ENCODE data around the gene SIGLECL1. TPM values are rescaled to one million over a fixed set of nuclear protein-coding genes. Genes with fewer than 3 reads are reported as not detected.

The SIGLECL1 gene
- total and polyA plus RNA-seq, 2 donors (not counting 1 experiment from before 2014, with no cell fraction given), result not detected

GRCh38 chr19:51317376-51317775 lies 66.5 kb downstream of the SIGLECL1 start:
- TF ChIP-seq, protein P1, sequence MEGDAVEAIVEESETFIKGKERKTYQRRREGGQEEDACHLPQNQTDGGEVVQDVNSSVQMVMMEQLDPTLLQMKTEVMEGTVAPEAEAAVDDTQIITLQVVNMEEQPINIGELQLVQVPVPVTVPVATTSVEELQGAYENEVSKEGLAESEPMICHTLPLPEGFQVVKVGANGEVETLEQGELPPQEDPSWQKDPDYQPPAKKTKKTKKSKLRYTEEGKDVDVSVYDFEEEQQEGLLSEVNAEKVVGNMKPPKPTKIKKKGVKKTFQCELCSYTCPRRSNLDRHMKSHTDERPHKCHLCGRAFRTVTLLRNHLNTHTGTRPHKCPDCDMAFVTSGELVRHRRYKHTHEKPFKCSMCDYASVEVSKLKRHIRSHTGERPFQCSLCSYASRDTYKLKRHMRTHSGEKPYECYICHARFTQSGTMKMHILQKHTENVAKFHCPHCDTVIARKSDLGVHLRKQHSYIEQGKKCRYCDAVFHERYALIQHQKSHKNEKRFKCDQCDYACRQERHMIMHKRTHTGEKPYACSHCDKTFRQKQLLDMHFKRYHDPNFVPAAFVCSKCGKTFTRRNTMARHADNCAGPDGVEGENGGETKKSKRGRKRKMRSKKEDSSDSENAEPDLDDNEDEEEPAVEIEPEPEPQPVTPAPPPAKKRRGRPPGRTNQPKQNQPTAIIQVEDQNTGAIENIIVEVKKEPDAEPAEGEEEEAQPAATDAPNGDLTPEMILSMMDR (conservative IDR thresholded peaks at IDR 0.05 in 1 of 2, IDR thresholded peaks at IDR 0.05 in 1 of 2; ENCODE audit: low read depth in 1 of 2, low read length in 2 of 2), result no peak
- TF ChIP-seq EZH2 (IDR thresholded peaks at IDR 0.05; ENCODE audit: low read length, missing control alignments), result no peak
- Histone ChIP-seq H2AFZ (ENCODE audit: low read length) (no peak overlapping the region), H3K27ac (ENCODE audit: insufficient read depth, low read length) (no peak overlapping the region), H4K20me1 (ENCODE audit: control insufficient read depth, extremely low read depth, insufficient read depth, low read length) (no peaks in the 10 kb centered on the region), H3K4me3 (replicated peaks in 1 of 4; ENCODE audit: control extremely low read depth in 1 of 4, insufficient read depth in 1 of 4, low read depth in 3 of 4, low read length in 4 of 4) (no peak overlapping the region), H3K36me3 (ENCODE audit: control insufficient read depth, insufficient read depth, low read length) (no peaks in the 10 kb centered on the region), H3K9me3 (ENCODE audit: control insufficient read depth, insufficient read depth, low read depth, low read length) (no peaks in the 10 kb centered on the region), H3K4me1 (ENCODE audit: control insufficient read depth, extremely low read depth, insufficient read depth, low read length) (no peaks in the 10 kb centered on the region), H3K27me3 (ENCODE audit: control insufficient read depth, insufficient read depth, low read length) (no peaks in the 10 kb centered on the region), H3K79me2 (ENCODE audit: control insufficient read depth, insufficient read depth, low read length) (no peaks in the 10 kb centered on the region), H3K9ac (ENCODE audit: insufficient read depth, low read length) (no peak overlapping the region), H3K4me2 (ENCODE audit: extremely low read depth, insufficient read depth, low read length) (no peak overlapping the region)
- no peak for DNase-seq (ENCODE audit: low read depth in 2 of 2)

DNA sequence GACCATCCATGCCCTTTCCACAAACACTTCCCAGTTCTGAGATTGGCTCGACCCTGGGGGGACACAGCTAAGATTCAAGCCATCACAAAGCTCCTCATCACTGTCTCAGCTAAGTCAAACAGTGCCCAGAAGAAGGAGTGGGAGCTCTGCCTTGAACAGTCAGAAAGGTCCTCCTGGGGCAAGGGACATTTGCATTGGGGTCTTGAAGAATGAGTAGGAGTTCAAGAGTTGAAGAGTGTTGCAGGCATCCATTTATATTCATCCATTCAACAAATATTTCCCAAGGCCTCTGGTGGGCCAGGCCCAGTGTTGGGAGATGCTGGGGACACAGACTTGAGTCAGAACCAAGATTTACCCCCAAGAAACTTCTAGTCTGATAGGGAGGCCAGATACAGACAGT lies 67.1 kb downstream of the SIGLECL1 start:
- no peaks in the 10 kb centered on the region for H3K27me3 ChIP-seq (ENCODE audit: control insufficient read depth, insufficient read depth, low read length)
- TF ChIP-seq EZH2 (IDR thresholded peaks at IDR 0.05; ENCODE audit: low read length, missing control alignments), result no peak
- TF ChIP-seq, protein P1 (conservative IDR thresholded peaks at IDR 0.05 in 1 of 2, IDR thresholded peaks at IDR 0.05 in 1 of 2; ENCODE audit: low read depth in 1 of 2, low read length in 2 of 2), result no peak
- no peaks in the 10 kb centered on the region for H3K4me1 ChIP-seq (ENCODE audit: control insufficient read depth, extremely low read depth, insufficient read depth, low read length)
- H3K9me3 ChIP-seq (ENCODE audit: control insufficient read depth, insufficient read depth, low read depth, low read length), result no peaks in the 10 kb centered on the region
- no peak overlapping the region for H3K27ac ChIP-seq (ENCODE audit: insufficient read depth, low read length)
- no peaks in the 10 kb centered on the region for H3K79me2 ChIP-seq (ENCODE audit: control insufficient read depth, insufficient read depth, low read length)
- no peaks in the 10 kb centered on the region for H4K20me1 ChIP-seq (ENCODE audit: control insufficient read depth, extremely low read depth, insufficient read depth, low read length)
- no peak overlapping the region for H3K4me3 ChIP-seq (replicated peaks in 1 of 4; ENCODE audit: control extremely low read depth in 1 of 4, insufficient read depth in 1 of 4, low read depth in 3 of 4, low read length in 4 of 4)
- H2AFZ ChIP-seq (ENCODE audit: low read length), result no peak overlapping the region
- no peak overlapping the region for H3K4me2 ChIP-seq (ENCODE audit: extremely low read depth, insufficient read depth, low read length)
- H3K36me3 ChIP-seq (ENCODE audit: control insufficient read depth, insufficient read depth, low read length), result no peaks in the 10 kb centered on the region
- no peak for DNase-seq (ENCODE audit: low read depth in 2 of 2)
- no peak overlapping the region for H3K9ac ChIP-seq (ENCODE audit: insufficient read depth, low read length)

Other genes with a start within 250 kb of the SIGLECL1 start
- gene KLK8, start 249.5 kb upstream of the SIGLECL1 start, total RNA-seq, result not detected in 2 replicates
- gene KLK8, start 249.5 kb upstream of the SIGLECL1 start, polyA plus RNA-seq, result not detected in 2 replicates
- not detected in 2 replicates for gene KLK10, start 231.4 kb upstream of the SIGLECL1 start, total RNA-seq
- gene KLK10, start 231.4 kb upstream of the SIGLECL1 start, polyA plus RNA-seq, result 0.03 TPM in 1 of 2 replicates, not detected in the other
- gene KLK11, start 224.5 kb upstream of the SIGLECL1 start, total RNA-seq, result not detected in 2 replicates
- gene KLK11, start 224.5 kb upstream of the SIGLECL1 start, polyA plus RNA-seq, result not detected in 2 replicates
- not detected in 2 replicates for gene KLK12, start 216.1 kb upstream of the SIGLECL1 start, total RNA-seq
- gene KLK12, start 216.1 kb upstream of the SIGLECL1 start, polyA plus RNA-seq, result not detected in 2 replicates
- not detected in 2 replicates for gene KLK13, start 186.0 kb upstream of the SIGLECL1 start, total RNA-seq
- gene KLK13, start 186.0 kb upstream of the SIGLECL1 start, polyA plus RNA-seq, result not detected in 2 replicates
- not detected in 2 replicates for gene KLK14, start 168.2 kb upstream of the SIGLECL1 start, total RNA-seq
- not detected in 2 replicates for gene KLK14, start 168.2 kb upstream of the SIGLECL1 start, polyA plus RNA-seq
- gene CTU1, start 142.7 kb upstream of the SIGLECL1 start, total RNA-seq, result 6.9 and 8.1 TPM in 2 replicates
- 0.98 and 1.2 TPM in 2 replicates for gene CTU1, start 142.7 kb upstream of the SIGLECL1 start, polyA plus RNA-seq
- gene SIGLEC9, start 126.2 kb upstream of the SIGLECL1 start, total RNA-seq, result not detected in 2 replicates
- not detected in 2 replicates for gene SIGLEC9, start 126.2 kb upstream of the SIGLECL1 start, polyA plus RNA-seq
- not detected in 2 replicates for gene SIGLEC7, start 108.8 kb upstream of the SIGLECL1 start, total RNA-seq
- gene SIGLEC7, start 108.8 kb upstream of the SIGLECL1 start, polyA plus RNA-seq, result not detected in 2 replicates
- not detected in 2 replicates for gene CD33, start 26.0 kb upstream of the SIGLECL1 start, total RNA-seq
- not detected in 2 replicates for gene CD33, start 26.0 kb upstream of the SIGLECL1 start, polyA plus RNA-seq
- gene IGLON5, start 60.6 kb downstream of the SIGLECL1 start, total RNA-seq, result not detected in 2 replicates
- gene IGLON5, start 60.6 kb downstream of the SIGLECL1 start, polyA plus RNA-seq, result not detected in 2 replicates
- gene VSIG10L, start 91.1 kb downstream of the SIGLECL1 start, total RNA-seq, result 0.26 and 0.33 TPM in 2 replicates
- 0.66 and 0.82 TPM in 2 replicates for gene VSIG10L, start 91.1 kb downstream of the SIGLECL1 start, polyA plus RNA-seq
- gene ETFB, start 115.3 kb downstream of the SIGLECL1 start, total RNA-seq, result 71.7 and 123 TPM in 2 replicates
- 84.4 and 101 TPM in 2 replicates for gene ETFB, start 115.3 kb downstream of the SIGLECL1 start, polyA plus RNA-seq
- gene CLDND2, start 117.9 kb downstream of the SIGLECL1 start, total RNA-seq, result not detected in 2 replicates
- not detected in 2 replicates for gene CLDND2, start 117.9 kb downstream of the SIGLECL1 start, polyA plus RNA-seq
- gene NKG7, start 121.6 kb downstream of the SIGLECL1 start, total RNA-seq, result not detected in 2 replicates
- gene NKG7, start 121.6 kb downstream of the SIGLECL1 start, polyA plus RNA-seq, result not detected in 2 replicates
- gene LIM2, start 136.9 kb downstream of the SIGLECL1 start, total RNA-seq, result not detected in 2 replicates
- not detected in 2 replicates for gene LIM2, start 136.9 kb downstream of the SIGLECL1 start, polyA plus RNA-seq
- not detected in 2 replicates for gene C19orf84, start 139.5 kb downstream of the SIGLECL1 start, total RNA-seq
- not detected in 2 replicates for gene C19orf84, start 139.5 kb downstream of the SIGLECL1 start, polyA plus RNA-seq
- gene SIGLEC10, start 166.6 kb downstream of the SIGLECL1 start, total RNA-seq, result not detected in 2 replicates
- gene SIGLEC10, start 166.6 kb downstream of the SIGLECL1 start, polyA plus RNA-seq, result not detected in 2 replicates
- gene SIGLEC8, start 207.4 kb downstream of the SIGLECL1 start, total RNA-seq, result not detected in 2 replicates
- not detected in 2 replicates for gene SIGLEC8, start 207.4 kb downstream of the SIGLECL1 start, polyA plus RNA-seq
- not detected in 2 replicates for gene CEACAM18, start 227.5 kb downstream of the SIGLECL1 start, total RNA-seq
- gene CEACAM18, start 227.5 kb downstream of the SIGLECL1 start, polyA plus RNA-seq, result not detected in 2 replicates

Data from fibroblast of lung (primary cell).